CD14-positive monocyte (primary cell): ENCODE data around the gene MACROD1. TPM values are rescaled to one million over a fixed set of nuclear protein-coding genes. Genes with fewer than 3 reads are reported as not detected.

Source experiments
- DNase-seq, 3 donors: peaks; one replicate each; pipeline ENCODE4 v3.0.0-alpha.2; 2011 to 2022
- H2AFZ ChIP-seq: 2 replicates; pipeline ENCODE4 v1.6.0; 2012; ENCODE audit warnings: mild to moderate bottlenecking, low read depth, low read length, inconsistent platforms; ENCODE audit not compliant: insufficient read depth, poor library complexity, severe bottlenecking
- H3K27ac ChIP-seq, 2 donors: 1 replicate in 1 of 2; 2 replicates in 1 of 2; pipeline ENCODE4 v1.5.1; 2012 to 2013; ENCODE audit warnings: low read length in 2 of 2, control low read depth in 1 of 2, inconsistent platforms in 1 of 2, low read depth in 1 of 2, mild to moderate bottlenecking in 1 of 2
- H3K27me3 ChIP-seq, 2 donors: one replicate each; pipeline versions ENCODE4 v1.6.0 to v1.6.1; 2011 to 2013; ENCODE audit warnings: low read length in 2 of 2; ENCODE audit not compliant: control insufficient read depth in 2 of 2, insufficient read depth in 2 of 2
- H3K36me3 ChIP-seq, 2 donors: replicated peaks in 1 of 2; 1 replicate in 1 of 2; 2 replicates in 1 of 2; pipeline versions ENCODE4 v1.5.1 to v1.6.1; 2012 to 2013; ENCODE audit warnings: low read length in 2 of 2, control low read depth in 1 of 2, inconsistent platforms in 1 of 2, mild to moderate bottlenecking in 1 of 2; ENCODE audit not compliant: insufficient read depth in 2 of 2, control insufficient read depth in 1 of 2
- H3K4me1 ChIP-seq, 2 donors: 1 replicate in 1 of 2; 2 replicates in 1 of 2; pipeline versions ENCODE4 v1.5.1 to v1.6.1; 2012 to 2013; ENCODE audit warnings: low read length in 2 of 2, control low read depth in 1 of 2, inconsistent platforms in 1 of 2, mild to moderate bottlenecking in 1 of 2, moderate library complexity in 1 of 2; ENCODE audit not compliant: insufficient read depth in 2 of 2, control insufficient read depth in 1 of 2
- H3K4me2 ChIP-seq: replicated peaks from 2 replicates; pipeline ENCODE3; 2012; ENCODE audit warnings: low read length, moderate library complexity, mild to moderate bottlenecking; ENCODE audit not compliant: poor library complexity, severe bottlenecking; ENCODE audit errors: extremely low read depth
- H3K4me3 ChIP-seq, 3 experiments: fragments of 200-600 bp in 1 of 3; sonication (generic) in 1 of 3; replicated peaks in 1 of 3; 1 replicate in 2 of 3; 2 replicates in 1 of 3; pipeline ENCODE4 v1.5.1; 2011 to 2013; ENCODE audit warnings: low read length in 3 of 3, mild to moderate bottlenecking in 3 of 3, control low read depth in 2 of 3, low read depth in 2 of 3, inconsistent platforms in 1 of 3, moderate library complexity in 1 of 3
- H3K79me2 ChIP-seq: 2 replicates; pipeline ENCODE4 v1.6.0; 2012; ENCODE audit warnings: mild to moderate bottlenecking, control low read depth, inconsistent platforms, low read length, moderate library complexity; ENCODE audit not compliant: insufficient read depth
- H3K9ac ChIP-seq: 2 replicates; pipeline ENCODE4 v1.6.0; 2017; ENCODE audit warnings: low read length, mild to moderate bottlenecking; ENCODE audit not compliant: insufficient read depth, poor library complexity, severe bottlenecking
- H3K9me3 ChIP-seq, 2 donors: replicated peaks in 1 of 2; 1 replicate in 1 of 2; 2 replicates in 1 of 2; pipeline versions ENCODE4 v1.5.1 to v1.6.1; 2012 to 2013; ENCODE audit warnings: low read length in 2 of 2, control low read depth in 1 of 2; ENCODE audit not compliant: control insufficient read depth in 1 of 2, insufficient read depth in 1 of 2
- H4K20me1 ChIP-seq: 2 replicates; pipeline ENCODE4 v1.6.0; 2012; ENCODE audit warnings: mild to moderate bottlenecking, low read length, control low read depth, moderate library complexity; ENCODE audit not compliant: insufficient read depth
- H3K27ac Mint-ChIP-seq, 7 donors: one replicate each; pipeline ENCODE4 v1.8.0; 2020; ENCODE audit warnings: mild to moderate bottlenecking in 7 of 7, mixed read lengths in 7 of 7, moderate library complexity in 6 of 7, inconsistent platforms in 2 of 7
- H3K27me3 Mint-ChIP-seq, 3 donors: one replicate each; pipeline ENCODE4 v1.8.0; 2021 to 2022; ENCODE audit warnings: low read depth in 3 of 3, mild to moderate bottlenecking in 3 of 3, mixed read lengths in 3 of 3, moderate library complexity in 3 of 3, inconsistent platforms in 1 of 3
- H3K36me3 Mint-ChIP-seq, 2 donors: one replicate each; pipeline ENCODE4 v1.8.0; 2020; ENCODE audit warnings: mixed read lengths in 2 of 2, inconsistent platforms in 1 of 2, mild to moderate bottlenecking in 1 of 2
- H3K4me1 Mint-ChIP-seq: one replicate; pipeline ENCODE4 v1.8.0; 2020; ENCODE audit warnings: mild to moderate bottlenecking, mixed read lengths
- H3K4me3 Mint-ChIP-seq, 2 donors: one replicate each; pipeline ENCODE4 v1.8.0; 2020; ENCODE audit warnings: mild to moderate bottlenecking in 2 of 2, mixed read lengths in 2 of 2, moderate library complexity in 1 of 2
- H3K9me3 Mint-ChIP-seq, 7 donors: one replicate each; pipeline ENCODE4 v1.8.0; 2020 to 2022; ENCODE audit warnings: mixed read lengths in 7 of 7, mild to moderate bottlenecking in 6 of 7, moderate library complexity in 6 of 7, inconsistent platforms in 2 of 7
- CTCF ChIP-seq: fragments of 200-600 bp; IDR thresholded peaks from one replicate; pipeline ENCODE4 v1.8.0; 2022; ENCODE audit warnings: antibody characterized with exemption, mild to moderate bottlenecking
- WGBS: methylation state at CpG from one replicate; pipeline ENCODE4 v1.1.5; 2013; ENCODE audit warnings: missing lambda C conversion rate; ENCODE audit not compliant: insufficient coverage; 5-methylcytosine and 5-hydroxymethylcytosine counted together
- intact Hi-C, 2 donors: fragments of 100-400 bp; cut with micrococcal nuclease; formaldehyde crosslinking; loops; one replicate each; pipeline versions ENCODE4 v1.15.0 to v1.15.1; 2023
- polyA plus RNA-seq, 3 donors: library from polyadenylated mRNA; depleted of rRNA in 1 of 3; unstranded in 2 of 3; stranded (reverse) in 1 of 3; fragments of 300-500 nt in 2 of 3; fragments of >200 nt in 1 of 3; fragmentation: Illumina TruSeq in 2 of 3; gene quantifications; 1 replicate in 2 of 3; 2 replicates in 1 of 3; pipeline ENCODE4 v1.2.3, GENCODE V29; 2012 to 2021

The MACROD1 gene
- polyA plus RNA-seq, 3 donors = 1.5 to 2.4 (median 2.2) TPM

- Mint-ChIP-seq H3K4me3 (no peak overlapping the region), H3K9me3 (peaks cover 0 to 1% (median 0%) of the 10 kb centered on the region in 7 donors), H3K36me3 (no peaks in the 10 kb centered on the region), H3K27ac (no peak overlapping the region), H3K4me1 (peaks cover 10% of the 10 kb centered on the region), H3K27me3 (peaks cover 9 to 31% (median 21%) of the 10 kb centered on the region in 3 donors)
- no peak overlapping the region for H3K4me3 ChIP-seq
- no peaks in the 10 kb centered on the region for H3K79me2 ChIP-seq
- no peak overlapping the region for H3K9ac ChIP-seq
- no peak overlapping the region for H3K4me2 ChIP-seq
- H3K4me1 ChIP-seq = no peaks in the 10 kb centered on the region
- H3K36me3 ChIP-seq = no peaks in the 10 kb centered on the region
- H3K27ac ChIP-seq = no peak overlapping the region
- no peak for DNase-seq
- no peak for TF ChIP-seq CTCF
- no peak overlapping the region for H2AFZ ChIP-seq
- intact Hi-C loops = no loop called here
- 60% methylated on average over 11 of the region's 13 CpGs for WGBS
- no peaks in the 10 kb centered on the region for H3K9me3 ChIP-seq
- peaks cover 0 to 8% of the 10 kb centered on the region in 2 donors for H3K27me3 ChIP-seq
- no peaks in the 10 kb centered on the region for H4K20me1 ChIP-seq
These were observed 33.6 kb downstream of the MACROD1 start for GRCh38 chr11:64132191-64132771.

- Histone ChIP-seq H3K36me3 (no peaks in the 10 kb centered on the region), H3K9me3 (no peaks in the 10 kb centered on the region), H3K4me3 (no peak overlapping the region), H4K20me1 (no peaks in the 10 kb centered on the region), H3K79me2 (no peaks in the 10 kb centered on the region), H3K4me1 (no peaks in the 10 kb centered on the region), H3K4me2 (no peak overlapping the region), H3K27me3 (peaks cover 0 to 8% of the 10 kb centered on the region in 2 donors), H2AFZ (no peak overlapping the region), H3K27ac (no peak overlapping the region), H3K9ac (no peak overlapping the region)
- H3K36me3 Mint-ChIP-seq = no peaks in the 10 kb centered on the region
- H3K9me3 Mint-ChIP-seq = peaks cover 0 to 1% (median 0%) of the 10 kb centered on the region in 7 donors
- H3K27ac Mint-ChIP-seq = no peak overlapping the region
- no peak for DNase-seq
- no peak overlapping the region for H3K4me3 Mint-ChIP-seq
- H3K27me3 Mint-ChIP-seq = peaks cover 9 to 32% (median 23%) of the 10 kb centered on the region in 3 donors
- 2% methylated on average over 9 of the region's 9 CpGs for WGBS
- intact Hi-C loops = no loop called here
- H3K4me1 Mint-ChIP-seq = peaks cover 10% of the 10 kb centered on the region
- TF ChIP-seq CTCF = no peak
These were observed 34.2 kb downstream of the MACROD1 start for GRCh38 chr11:64131683-64132190.
